SKM-1 (cell line): ENCODE measurements around the gene IL6R.

Experiments used
- DNase-seq: peaks from one replicate; lab custom pipeline; 2025; ENCODE audit not compliant: unreplicated experiment; lab: John Stamatoyannopoulos, UW

Gene IL6R

DNA sequence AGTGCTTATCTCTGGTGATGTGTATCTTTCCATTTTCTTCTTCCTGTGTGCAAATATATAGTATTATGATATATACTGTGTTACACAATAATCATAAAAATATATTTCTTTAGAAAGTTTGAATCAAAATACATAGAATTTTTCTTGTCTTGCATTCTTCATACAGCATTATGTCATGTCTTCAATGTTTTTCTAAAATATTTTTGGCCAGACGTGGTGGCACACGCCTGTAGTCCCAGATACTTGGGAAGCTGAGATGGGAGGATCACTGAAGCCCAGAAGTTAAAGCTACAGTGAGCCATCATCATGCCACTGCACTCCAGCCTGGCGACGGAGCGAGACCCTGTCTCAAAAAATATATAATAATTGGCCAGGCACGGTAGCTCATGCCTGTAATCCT, 41.6 kb downstream of the IL6R start:
- DNase-seq, result no peak

- DNase-seq, result no peak
Measured at GRCh38 chr1:154448331-154448811, 43.2 kb downstream of the IL6R start.

DNA sequence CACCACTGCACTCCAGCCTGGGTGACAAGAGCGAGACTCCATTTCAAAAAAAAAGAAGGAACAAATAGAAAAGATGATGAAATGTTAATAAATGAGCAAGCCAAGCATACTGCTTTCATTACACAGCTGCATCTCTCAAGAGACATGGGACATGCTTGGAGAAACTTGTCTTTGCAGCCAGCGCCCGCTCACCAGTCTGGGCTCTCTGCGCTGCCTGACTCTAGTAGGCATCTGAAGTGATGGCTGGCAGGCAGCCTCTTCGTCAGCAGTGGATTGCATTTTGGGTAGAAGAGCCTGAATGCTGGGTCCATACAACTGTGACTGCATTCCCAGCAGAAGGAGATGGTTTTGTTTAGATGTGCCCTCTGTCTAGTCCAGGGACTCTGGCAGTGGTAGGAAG, 48.0 kb downstream of the IL6R start:
- DNase-seq, result no peak

DNA sequence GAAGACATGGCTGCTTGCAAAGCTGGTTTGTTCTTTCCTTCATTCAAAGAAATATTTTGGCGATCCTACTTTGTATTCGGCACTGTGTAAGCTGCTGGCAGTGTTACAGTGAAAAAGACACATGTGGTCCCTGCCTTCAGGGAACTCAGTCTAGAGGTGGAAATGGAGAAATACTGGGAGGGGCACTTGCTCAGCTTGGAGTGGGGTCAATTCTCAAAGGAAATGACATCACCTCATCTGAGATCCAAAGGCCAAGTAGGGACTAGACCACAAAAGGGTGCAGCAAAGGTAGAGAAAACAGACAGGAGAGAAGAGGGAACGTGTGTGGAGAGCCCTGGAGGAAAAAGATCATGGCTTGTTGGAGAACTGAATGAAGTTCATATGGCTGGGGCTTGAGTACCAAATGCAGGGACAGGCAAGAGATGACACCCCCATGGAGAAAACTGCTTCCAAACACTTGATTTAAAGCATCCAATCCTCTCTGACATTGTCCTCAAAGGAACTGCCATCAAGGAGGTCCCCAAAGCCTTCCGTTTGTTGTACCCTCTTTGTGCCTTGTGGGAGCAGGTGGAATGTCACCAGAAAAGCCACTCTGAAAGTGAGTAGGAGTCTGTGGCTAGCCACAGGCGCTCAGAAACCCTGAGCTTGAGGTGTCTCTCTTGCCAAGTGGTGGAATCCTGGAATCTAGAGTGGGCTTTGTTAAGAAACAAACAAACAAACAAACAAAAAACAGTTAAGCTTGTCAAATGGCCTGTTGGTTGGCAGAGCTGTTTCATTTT, 48.6 kb downstream of the IL6R start:
- peak; percentile 76 for DNase-seq

DNA sequence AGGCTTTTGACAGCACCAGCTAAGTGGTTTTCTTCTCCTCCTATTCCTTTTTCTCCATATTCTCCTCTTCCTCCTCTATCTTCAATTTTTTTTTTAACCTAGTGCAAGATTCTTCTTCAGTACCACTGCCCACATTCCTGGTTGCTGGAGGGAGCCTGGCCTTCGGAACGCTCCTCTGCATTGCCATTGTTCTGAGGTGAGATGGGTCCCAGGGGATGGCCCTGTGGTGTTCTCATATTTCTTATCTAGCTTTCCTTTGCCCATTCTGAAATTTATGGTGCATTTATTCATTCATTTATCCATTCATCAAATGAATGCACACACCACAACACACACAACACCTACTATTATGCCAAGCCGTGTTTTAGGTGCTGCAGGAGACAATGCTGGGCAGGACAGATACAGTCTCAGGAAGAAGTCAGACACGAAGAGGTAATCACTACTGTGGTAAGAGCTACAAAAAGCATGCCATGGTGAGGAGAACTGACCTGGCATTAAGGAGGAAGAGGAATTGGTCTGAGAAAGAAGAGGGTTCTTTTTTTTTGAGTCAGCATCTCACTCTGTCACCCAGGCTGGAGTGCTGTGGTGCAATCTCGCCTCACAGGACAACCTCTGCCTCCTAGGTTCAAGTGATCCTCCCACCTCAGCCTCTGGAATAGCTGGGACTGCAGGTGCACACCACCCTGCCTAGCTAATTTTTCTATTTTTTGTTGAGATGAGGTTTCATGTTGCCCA, 49.4 kb downstream of the IL6R start:
- DNase-seq, result no peak

DNA sequence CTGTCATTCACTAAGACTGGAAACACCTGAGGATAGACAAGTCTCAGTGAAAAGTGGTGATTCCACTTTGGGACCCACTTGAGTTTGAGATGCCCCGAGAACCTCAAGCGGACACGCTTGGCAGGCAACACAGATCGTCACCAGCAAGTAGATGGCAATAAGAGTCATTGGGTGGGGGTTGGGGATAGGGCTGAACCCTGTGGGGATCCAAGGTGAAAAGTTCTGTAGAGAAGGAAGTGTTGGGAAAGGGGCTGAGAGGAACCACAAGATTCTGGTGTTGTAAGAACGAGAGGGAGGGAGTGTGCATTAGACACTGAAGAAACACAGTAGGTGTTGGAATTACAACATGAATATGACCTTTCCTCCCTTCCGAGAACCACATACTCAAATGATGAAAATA, 51.5 kb downstream of the IL6R start:
- DNase-seq, result peak; percentile 99

DNA sequence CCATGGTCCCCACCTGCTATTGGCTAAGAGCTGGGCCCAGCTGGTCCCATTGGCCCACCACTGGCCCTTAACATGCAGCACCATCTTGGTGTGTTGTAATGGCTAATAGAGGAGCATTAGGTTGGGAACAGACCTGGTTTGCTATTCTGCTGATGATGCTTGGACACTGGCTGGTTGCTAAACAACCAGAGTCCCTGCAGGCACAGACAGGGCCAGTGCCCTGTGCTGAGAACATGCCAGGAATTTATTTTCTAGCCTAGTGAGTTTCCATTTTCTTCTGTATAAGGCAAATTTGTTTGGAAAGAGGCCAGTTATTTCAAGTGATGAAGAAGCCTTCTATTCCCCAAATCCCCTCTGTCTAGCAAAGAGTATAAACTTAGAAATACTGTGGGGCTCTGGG, 53.9 kb downstream of the IL6R start:
- DNase-seq, result no peak

DNA sequence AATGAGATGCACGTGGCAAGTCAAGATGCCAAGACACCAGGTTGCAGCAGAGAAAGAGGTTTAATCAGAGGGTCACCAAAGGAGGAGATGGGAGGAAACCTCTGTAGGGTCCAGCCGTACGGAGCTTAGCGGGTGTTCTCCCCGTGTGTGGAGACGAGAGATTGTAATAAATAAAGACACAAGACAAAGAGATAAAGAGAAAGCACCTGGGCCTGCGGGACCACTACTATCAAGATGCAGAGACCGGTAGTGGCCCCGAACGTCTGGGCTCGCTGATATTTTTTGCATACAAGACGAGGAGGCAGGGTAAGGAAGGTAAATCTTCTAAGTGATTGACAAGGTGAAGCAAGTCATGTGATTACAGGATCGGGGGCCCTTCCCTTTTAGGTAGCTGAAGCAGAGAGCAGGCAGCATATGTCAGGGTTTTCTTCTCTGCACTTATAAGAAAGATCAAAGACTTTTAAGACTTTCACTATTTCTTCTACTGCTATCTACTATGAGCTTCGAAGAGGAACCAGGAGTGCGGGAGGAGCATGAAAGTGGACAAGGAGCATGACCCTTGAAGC, 55.6 kb downstream of the IL6R start:
- no peak for DNase-seq

DNA sequence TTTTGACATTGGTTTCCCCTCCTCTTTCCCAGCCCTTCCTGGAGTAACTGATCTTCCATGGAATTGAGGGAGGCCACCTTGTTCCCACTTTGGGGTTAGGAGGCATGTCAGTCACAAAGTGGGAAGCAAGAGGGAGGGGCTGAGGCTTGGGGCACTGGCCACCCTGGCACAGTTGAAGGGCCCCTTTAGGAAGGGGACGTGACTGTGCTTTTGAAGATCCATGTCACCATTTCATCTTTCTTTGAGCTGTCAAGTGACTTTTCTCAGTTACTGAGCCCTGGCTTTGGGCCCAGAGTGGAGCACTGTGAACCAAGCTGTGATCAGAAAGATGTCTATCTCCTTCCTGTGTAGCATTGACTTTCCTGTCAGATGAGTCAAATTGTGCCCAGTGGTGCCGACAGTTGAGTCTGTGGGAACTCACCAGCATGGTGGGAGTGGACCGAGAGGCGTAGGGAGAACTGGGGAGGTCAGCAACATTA, 58.4 kb downstream of the IL6R start:
- DNase-seq, result no peak

DNA sequence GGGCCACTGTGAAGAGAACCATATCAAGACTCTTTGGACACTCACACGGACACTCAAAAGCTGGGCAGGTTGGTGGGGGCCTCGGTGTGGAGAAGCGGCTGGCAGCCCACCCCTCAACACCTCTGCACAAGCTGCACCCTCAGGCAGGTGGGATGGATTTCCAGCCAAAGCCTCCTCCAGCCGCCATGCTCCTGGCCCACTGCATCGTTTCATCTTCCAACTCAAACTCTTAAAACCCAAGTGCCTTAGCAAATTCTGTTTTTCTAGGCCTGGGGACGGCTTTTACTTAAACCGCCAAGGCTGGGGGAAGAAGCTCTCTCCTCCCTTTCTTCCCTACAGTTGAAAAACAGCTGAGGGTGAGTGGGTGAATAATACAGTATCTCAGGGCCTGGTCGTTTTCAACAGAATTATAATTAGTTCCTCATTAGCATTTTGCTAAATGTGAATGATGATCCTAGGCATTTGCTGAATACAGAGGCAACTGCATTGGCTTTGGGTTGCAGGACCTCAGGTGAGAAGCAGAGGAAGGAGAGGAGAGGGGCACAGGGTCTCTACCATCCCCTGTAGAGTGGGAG, 60.6 kb downstream of the IL6R start:
- DNase-seq, result no peak

DNA sequence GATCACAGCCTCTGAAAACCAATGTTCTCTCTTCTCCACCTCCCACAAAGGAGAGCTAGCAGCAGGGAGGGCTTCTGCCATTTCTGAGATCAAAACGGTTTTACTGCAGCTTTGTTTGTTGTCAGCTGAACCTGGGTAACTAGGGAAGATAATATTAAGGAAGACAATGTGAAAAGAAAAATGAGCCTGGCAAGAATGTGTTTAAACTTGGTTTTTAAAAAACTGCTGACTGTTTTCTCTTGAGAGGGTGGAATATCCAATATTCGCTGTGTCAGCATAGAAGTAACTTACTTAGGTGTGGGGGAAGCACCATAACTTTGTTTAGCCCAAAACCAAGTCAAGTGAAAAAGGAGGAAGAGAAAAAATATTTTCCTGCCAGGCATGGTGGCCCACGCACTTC, 61.1 kb downstream of the IL6R start:
- DNase-seq, result no peak

GRCh38 chr1:154466921-154467417, 61.8 kb downstream of the IL6R start:
- no peak for DNase-seq

DNA sequence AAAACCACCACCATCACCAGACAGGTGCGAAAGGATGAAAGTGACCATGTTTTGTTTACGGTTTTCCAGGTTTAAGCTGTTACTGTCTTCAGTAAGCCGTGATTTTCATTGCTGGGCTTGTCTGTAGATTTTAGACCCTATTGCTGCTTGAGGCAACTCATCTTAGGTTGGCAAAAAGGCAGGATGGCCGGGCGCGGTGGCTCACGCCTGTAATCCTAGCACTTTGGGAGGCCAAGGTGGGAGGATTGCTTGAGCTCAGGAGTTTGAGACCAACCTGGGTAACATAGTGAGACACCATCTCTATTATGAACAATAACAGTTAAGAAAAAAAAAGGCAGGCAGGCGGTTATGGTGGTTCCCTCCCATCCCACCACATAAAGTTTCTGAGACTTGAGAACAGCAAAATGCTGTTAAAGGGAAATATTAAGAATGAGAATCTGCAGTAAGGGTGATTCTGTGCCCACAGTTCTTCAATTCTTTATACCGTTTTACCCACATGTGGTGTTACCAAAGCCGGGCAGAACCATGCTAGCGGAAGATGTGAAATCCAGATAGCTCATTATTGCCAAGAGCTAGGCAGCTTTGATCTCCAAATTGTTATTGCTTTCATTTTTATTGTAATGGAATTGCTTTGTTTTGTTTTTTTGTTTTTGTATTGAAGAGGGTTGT, 62.4 kb downstream of the IL6R start:
- no peak for DNase-seq

- DNase-seq, result no peak
Measured at GRCh38 chr1:154468535-154469250, 63.5 kb downstream of the IL6R start.

GRCh38 chr1:154469844-154470560, 64.9 kb downstream of the IL6R start:
- DNase-seq, result no peak

- DNase-seq, result no peak
Measured at GRCh38 chr1:154471304-154471703, 66.2 kb downstream of the IL6R start.

- peak; percentile 39 for DNase-seq
Measured at GRCh38 chr1:154474802-154475201, 69.7 kb downstream of the IL6R start.

DNA sequence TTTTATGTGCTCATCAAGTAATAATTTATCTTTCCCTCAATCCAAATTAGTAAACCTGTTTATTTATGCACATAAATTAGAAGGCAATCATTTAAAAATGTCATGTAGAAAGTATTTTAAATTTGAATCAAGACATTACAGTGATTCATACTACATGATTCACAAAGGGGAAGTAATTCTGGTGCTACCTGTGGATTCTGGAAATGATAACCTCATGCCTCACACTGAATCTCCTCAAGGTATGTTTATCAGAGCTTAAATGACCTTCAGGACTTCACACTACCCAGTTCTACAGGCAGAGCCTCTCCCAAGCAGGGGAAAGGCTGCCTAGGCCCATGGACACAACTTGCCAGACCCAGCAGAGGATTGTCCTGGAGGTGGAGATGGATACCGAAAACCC, 71.6 kb downstream of the IL6R start:
- no peak for DNase-seq

GRCh38 chr1:154478013-154478412, 72.9 kb downstream of the IL6R start:
- DNase-seq, result no peak

GRCh38 chr1:154478639-154479038, 73.5 kb downstream of the IL6R start:
- DNase-seq, result peak; percentile 83
